ENCODE data around the gene CPT1B. TPM values are rescaled to one million over a fixed set of nuclear protein-coding genes. Genes with fewer than 3 reads are reported as not detected.
"Not testable (repeated sequence)": the region's sequence is repeated elsewhere in the genome, so short reads cannot be mapped to it uniquely, and the experiment has no call there.

The CPT1B gene
- total RNA-seq, 4 donors from 2014 or later, result 53.4 to 134 (median 63.7) TPM

GRCh38 chr22:50542416-50542927 lies 35.8 kb downstream of the CPT1B start:
- Histone ChIP-seq H3K4me3 (no peak overlapping the region), H3K9me3 (no peaks in the 10 kb centered on the region), H3K27ac (no peak overlapping the region), H3K36me3 (no peaks in the 10 kb centered on the region), H3K4me1 (peaks cover 4 to 8% of the 10 kb centered on the region in 2 donors), H3K27me3 (peaks cover 13 to 28% (median 25%) of the 10 kb centered on the region in 3 donors)
- TF ChIP-seq CTCF (IDR thresholded peaks at IDR 0.05 in 4 of 5, conservative IDR thresholded peaks at IDR 0.05 in 1 of 5) (no peak), POLR2A (IDR thresholded peaks at IDR 0.05) (no peak)
- in situ Hi-C loops (cut with MboI; ENCODE audit: low sequenced_read_pairs in 4 of 4) (no loop called here), intact Hi-C loops (cut with DNase I; ENCODE audit: low total_unique reads) (no loop called here)
- DNase-seq, result no peak
- no peak for ATAC-seq

GRCh38 chr22:50541667-50542026 lies 36.6 kb downstream of the CPT1B start:
- H3K9me3 ChIP-seq; ATAC-seq; H3K36me3 ChIP-seq; H3K4me1 ChIP-seq; DNase-seq; H3K4me3 ChIP-seq; in situ Hi-C loops (cut with MboI; ENCODE audit: low sequenced_read_pairs in 4 of 4); intact Hi-C loops (cut with DNase I; ENCODE audit: low total_unique reads): not testable (repeated sequence)
- Histone ChIP-seq H3K27me3 (peaks cover 17 to 22% (median 21%) of the 10 kb centered on the region in 3 donors), H3K27ac (peak overlapping the region in 1 of 4 donors; percentile 31)

- in situ Hi-C loops (cut with MboI; ENCODE audit: low sequenced_read_pairs in 4 of 4), result no loop called here
- intact Hi-C loops (cut with DNase I; ENCODE audit: low total_unique reads), result no loop called here
- H3K4me1 ChIP-seq, result peaks cover 4 to 8% of the 10 kb centered on the region in 2 donors
These were observed 37.8 kb downstream of the CPT1B start for GRCh38 chr22:50540381-50540780.

GRCh38 chr22:50537765-50538164 lies 40.5 kb downstream of the CPT1B start:
- TF ChIP-seq POLR2A (IDR thresholded peaks at IDR 0.05) (no peak), CTCF (IDR thresholded peaks at IDR 0.05 in 4 of 5, conservative IDR thresholded peaks at IDR 0.05 in 1 of 5) (no peak)
- peak overlapping the region in 1 of 4 donors; percentile 87 for H3K27ac ChIP-seq
- peaks cover 0 to 6% of the 10 kb centered on the region in 2 donors for H3K4me1 ChIP-seq
- H3K4me3 ChIP-seq, result no peak overlapping the region
- no peak for DNase-seq
- no peak for ATAC-seq
- no peaks in the 10 kb centered on the region for H3K36me3 ChIP-seq
- H3K27me3 ChIP-seq, result peaks cover 16 to 20% (median 17%) of the 10 kb centered on the region in 3 donors
- in situ Hi-C loops (cut with MboI; ENCODE audit: low sequenced_read_pairs in 4 of 4) (no loop called here), intact Hi-C loops (cut with DNase I; ENCODE audit: low total_unique reads) (no loop called here)
- no peaks in the 10 kb centered on the region for H3K9me3 ChIP-seq

More at GRCh38 chr22:50540381-50540780, 37.8 kb downstream of the CPT1B start:
- ATAC-seq (no peak), DNase-seq (no peak)
- no peak overlapping the region for H3K4me3 ChIP-seq
- H3K9me3 ChIP-seq, result no peaks in the 10 kb centered on the region
- no peaks in the 10 kb centered on the region for H3K36me3 ChIP-seq
- TF ChIP-seq CTCF (IDR thresholded peaks at IDR 0.05 in 4 of 5, conservative IDR thresholded peaks at IDR 0.05 in 1 of 5), result no peak
- peak overlapping the region in 3 of 4 donors; percentile 75 to 87 (median 85) for H3K27ac ChIP-seq
- peaks cover 9 to 18% (median 18%) of the 10 kb centered on the region in 3 donors for H3K27me3 ChIP-seq

GRCh38 chr22:50536226-50536625 lies 42.0 kb downstream of the CPT1B start:
- Histone ChIP-seq H3K27ac (no peak overlapping the region), H3K36me3 (no peaks in the 10 kb centered on the region), H3K4me3 (no peak overlapping the region), H3K4me1 (peaks cover 4 to 11% of the 10 kb centered on the region in 2 donors), H3K27me3 (peaks cover 30 to 32% (median 30%) of the 10 kb centered on the region in 3 donors), H3K9me3 (no peaks in the 10 kb centered on the region)
- TF ChIP-seq CTCF (IDR thresholded peaks at IDR 0.05 in 4 of 5, conservative IDR thresholded peaks at IDR 0.05 in 1 of 5) (no peak), POLR2A (IDR thresholded peaks at IDR 0.05) (no peak)
- no peak for DNase-seq
- in situ Hi-C loops (cut with MboI; ENCODE audit: low sequenced_read_pairs in 4 of 4) (no loop called here), intact Hi-C loops (cut with DNase I; ENCODE audit: low total_unique reads) (no loop called here)
- ATAC-seq, result no peak
